GM19463 (cell line): ENCODE results near the gene SPATA6L.
A peak's percentile ranks its signal among the peaks of the same experiment; 100 is the strongest.

Experiments used
- ATAC-seq: cut with Tn5 transposase; IDR thresholded peaks from one replicate; pipeline ENCODE4 v1.9.1; 2021; ENCODE audit warnings: mild to moderate bottlenecking, moderate library complexity; ENCODE audit not compliant: unreplicated experiment

The SPATA6L gene

GRCh38 chr9:4590430-4591122 lies 75.7 kb downstream of the SPATA6L start:
- ATAC-seq, result no peak

DNA sequence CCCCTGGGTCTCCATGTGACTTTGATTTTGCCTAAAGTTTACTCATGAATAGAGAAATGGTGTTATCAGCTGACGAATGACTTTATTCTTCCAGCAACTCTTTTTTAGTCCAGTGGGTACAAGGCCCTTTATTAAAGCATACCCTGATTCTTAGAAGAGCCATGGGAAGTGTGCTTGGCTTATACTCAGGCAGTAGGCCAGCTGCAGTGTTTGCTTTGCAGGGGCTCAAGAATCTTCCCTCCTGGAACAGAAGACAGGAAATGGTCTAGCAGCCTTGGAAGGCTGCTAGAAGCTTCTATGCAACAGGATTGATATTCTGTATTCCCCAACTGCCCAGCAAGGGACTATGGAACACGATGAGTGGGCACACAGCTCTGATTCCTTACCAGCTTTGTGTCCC lies 77.6 kb downstream of the SPATA6L start:
- no peak for ATAC-seq

DNA sequence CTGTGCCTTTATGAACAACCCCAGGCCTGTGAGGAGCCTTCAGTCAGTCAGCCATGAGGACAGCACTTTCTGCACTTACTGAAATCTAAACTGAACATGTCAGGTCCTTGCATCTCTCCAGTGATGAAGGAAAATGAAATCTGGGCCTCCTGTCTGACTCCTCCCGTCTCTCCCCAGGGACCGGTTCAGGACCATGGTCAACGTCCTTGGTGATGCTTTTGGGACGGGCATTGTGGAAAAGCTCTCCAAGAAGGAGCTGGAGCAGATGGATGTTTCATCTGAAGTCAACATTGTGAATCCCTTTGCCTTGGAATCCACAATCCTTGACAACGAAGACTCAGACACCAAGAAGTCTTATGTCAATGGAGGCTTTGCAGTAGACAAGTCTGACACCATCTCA lies 81.1 kb downstream of the SPATA6L start:
- ATAC-seq, result no peak

- no peak for ATAC-seq
Measured at GRCh38 chr9:4584636-4585035, 81.6 kb downstream of the SPATA6L start.

DNA sequence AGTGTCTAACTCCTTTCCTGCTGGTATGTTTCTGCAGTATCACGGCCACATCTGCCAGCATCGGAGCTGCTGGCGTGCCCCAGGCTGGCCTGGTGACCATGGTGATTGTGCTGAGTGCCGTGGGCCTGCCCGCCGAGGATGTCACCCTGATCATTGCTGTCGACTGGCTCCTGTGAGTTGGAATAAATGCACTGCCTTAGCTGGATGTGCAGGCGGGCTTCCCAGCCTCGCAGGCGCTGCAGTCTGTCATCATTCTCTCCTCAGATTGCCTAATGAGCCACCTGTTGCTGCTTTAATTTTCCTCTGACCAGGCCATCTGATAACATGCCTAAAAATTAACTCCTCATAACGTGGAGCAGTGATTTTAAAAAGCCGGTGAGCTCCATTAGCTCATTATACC lies 83.3 kb downstream of the SPATA6L start:
- ATAC-seq, result no peak

DNA sequence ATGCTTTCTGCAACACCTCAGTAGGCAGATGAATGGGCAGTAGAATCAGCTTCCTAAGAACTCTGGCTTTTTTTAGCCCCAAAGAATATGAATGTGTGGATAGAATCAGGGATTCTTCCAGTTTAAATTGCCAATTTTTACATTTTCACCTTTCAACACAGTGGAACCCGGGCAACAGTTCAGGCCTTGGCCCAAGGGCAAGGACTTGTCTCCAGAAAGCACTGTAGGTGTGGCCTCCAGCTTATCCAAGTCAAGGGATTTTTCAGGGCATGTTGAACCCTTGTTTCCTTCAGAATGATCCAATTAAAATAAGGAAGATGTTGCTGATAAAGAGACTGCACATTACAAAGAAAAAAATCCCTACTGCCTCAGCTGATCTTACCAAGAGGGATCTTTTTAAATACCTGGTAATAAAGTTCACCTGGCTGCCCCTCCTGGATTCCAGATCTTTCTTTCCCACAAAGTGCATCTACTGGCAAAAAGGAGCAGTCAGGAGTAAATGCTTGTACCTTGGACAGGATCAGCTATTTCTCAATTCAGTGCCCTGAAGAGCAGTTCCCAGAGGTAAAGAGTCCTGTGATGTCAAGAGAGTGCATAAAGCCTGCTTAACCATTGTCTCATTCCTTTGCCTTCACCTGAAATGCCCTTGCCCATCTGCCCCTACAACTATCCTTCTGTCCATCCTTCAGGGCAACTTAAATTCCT lies 84.3 kb downstream of the SPATA6L start:
- no peak for ATAC-seq

- no peak for ATAC-seq
Measured at GRCh38 chr9:4581035-4581760, 85.1 kb downstream of the SPATA6L start.

DNA sequence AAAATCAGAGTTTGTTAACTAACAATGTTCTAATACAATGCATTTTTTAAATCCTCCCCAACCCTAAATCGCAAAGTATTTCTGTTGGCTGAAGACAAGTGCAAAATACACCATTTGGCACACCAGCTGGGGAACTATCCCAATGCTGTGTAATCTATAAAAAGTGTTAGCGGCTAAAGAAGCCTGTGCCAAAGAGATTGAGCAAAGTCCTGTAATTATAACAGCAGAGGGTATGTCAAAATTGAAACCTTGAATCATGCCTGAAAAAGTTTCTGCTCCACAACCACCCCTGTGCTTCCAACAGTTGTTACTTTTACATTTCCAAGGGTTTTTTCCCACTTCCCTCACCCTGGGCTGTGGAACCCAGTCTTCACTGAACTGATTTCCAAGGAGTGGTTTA lies 87.3 kb downstream of the SPATA6L start:
- no peak for ATAC-seq

DNA sequence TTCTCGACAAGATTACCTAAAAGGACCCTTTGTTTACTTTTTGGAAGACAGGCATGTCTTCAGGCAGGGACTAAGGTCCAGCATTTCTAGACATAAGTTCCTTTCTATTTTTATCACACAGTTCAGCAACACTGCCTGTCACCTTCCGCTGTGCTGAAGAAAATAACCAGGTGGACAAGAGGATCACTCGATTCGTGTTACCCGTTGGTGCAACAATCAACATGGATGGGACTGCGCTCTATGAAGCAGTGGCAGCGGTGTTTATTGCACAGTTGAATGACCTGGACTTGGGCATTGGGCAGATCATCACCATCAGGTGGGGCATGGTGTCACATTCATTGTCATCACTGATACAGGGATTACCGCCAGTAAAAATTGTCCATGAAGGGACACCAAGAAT lies 89.8 kb downstream of the SPATA6L start:
- no peak for ATAC-seq

DNA sequence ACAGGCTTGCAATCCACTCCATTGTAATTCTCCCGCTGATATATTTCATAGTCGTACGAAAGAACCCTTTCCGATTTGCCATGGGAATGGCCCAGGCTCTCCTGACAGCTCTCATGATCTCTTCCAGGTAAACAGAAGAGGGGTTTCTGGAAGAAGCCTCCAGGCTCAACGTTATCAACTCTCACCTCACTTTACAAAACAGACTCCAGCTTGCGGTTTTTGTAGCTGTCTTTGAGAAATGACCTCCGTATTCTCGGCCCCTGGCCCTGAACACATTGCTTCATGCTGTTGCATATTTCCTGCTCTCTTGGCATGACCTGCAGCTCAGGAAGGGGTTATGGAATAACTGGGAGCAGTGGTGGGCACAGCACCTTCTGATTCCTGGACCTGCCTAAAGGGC lies 90.3 kb downstream of the SPATA6L start:
- no peak for ATAC-seq

GRCh38 chr9:4574657-4575243 lies 91.5 kb downstream of the SPATA6L start:
- peak; percentile 91 for ATAC-seq

GRCh38 chr9:4573634-4574389 lies 92.5 kb downstream of the SPATA6L start:
- no peak for ATAC-seq

DNA sequence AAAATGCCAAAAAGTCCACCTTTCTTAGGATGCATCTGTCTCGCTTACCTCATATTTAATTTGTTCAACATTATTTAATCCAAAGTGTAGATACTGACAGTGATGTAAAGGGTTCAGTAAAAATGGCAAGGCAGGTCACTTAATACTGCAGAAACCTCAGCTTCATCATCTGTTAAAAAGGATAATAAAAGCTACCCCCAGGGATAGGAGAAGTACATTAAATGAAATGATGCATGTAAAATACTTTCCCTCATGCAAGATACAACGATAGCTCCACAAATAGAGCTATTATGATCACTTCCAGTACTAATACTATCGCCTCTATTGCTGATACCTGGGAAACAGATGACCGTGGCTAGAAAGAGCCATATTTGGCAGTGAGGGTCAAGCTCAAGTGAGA lies 93.1 kb downstream of the SPATA6L start:
- no peak for ATAC-seq

- no peak for ATAC-seq
Measured at GRCh38 chr9:4572184-4572826, 94.0 kb downstream of the SPATA6L start.

DNA sequence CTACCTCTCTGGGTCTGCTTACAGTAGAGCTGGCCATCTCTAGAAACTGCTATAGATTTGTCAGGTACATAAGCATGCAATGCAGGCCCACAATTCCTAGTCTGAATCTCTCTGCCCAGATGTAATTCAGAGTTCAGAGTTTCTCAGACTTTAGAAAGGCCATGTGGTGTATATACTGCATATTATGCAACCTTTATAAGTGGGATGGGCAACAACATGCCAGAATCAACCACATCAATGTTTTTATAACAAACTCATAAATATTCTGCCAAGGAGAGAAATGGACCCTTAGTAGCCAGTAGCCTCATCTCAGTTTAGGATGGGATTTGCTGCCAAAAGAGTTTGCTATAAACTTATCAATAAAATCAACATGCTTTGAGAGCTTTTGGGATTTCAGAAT lies 97.2 kb downstream of the SPATA6L start:
- ATAC-seq, result no peak

DNA sequence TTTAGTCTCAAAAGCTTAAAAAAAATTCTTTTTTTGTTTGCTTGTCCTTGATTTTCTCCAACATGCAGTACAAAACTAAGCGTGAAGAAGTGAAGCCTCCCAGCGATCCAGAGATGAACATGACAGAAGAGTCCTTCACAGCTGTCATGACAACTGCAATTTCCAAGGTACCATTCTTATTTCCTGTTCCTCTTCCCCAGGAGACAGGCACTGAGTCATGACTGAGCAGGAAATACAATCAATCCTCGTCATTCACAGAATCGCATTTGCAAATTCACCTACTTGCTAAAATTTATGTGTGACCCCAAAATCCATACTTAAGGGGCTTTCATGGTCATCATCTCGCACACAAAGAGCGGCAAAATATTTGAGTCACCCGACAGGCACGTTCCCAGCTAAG lies 98.7 kb downstream of the SPATA6L start:
- no peak for ATAC-seq

GRCh38 chr9:4566806-4567205 lies 99.5 kb downstream of the SPATA6L start:
- no peak for ATAC-seq

DNA sequence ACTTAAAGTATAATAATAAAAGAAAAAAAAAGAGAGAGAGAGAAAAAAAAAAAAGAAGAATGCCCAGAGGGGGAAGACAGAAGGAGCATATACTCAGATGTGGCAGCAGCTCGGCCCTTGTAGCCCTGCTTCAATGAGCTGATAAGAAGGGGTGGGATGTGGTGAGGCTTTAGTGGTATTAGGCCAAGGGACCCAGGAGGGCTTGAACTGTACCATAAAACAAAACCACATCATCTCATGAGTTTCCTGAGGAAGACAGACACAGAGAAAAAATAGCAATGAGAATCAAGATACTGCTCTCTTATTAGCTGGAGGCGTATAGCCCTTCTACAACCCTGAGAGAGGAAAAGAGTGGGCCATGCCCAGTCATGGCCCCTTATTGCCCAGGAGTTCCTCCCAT lies 103.2 kb downstream of the SPATA6L start:
- no peak for ATAC-seq

DNA sequence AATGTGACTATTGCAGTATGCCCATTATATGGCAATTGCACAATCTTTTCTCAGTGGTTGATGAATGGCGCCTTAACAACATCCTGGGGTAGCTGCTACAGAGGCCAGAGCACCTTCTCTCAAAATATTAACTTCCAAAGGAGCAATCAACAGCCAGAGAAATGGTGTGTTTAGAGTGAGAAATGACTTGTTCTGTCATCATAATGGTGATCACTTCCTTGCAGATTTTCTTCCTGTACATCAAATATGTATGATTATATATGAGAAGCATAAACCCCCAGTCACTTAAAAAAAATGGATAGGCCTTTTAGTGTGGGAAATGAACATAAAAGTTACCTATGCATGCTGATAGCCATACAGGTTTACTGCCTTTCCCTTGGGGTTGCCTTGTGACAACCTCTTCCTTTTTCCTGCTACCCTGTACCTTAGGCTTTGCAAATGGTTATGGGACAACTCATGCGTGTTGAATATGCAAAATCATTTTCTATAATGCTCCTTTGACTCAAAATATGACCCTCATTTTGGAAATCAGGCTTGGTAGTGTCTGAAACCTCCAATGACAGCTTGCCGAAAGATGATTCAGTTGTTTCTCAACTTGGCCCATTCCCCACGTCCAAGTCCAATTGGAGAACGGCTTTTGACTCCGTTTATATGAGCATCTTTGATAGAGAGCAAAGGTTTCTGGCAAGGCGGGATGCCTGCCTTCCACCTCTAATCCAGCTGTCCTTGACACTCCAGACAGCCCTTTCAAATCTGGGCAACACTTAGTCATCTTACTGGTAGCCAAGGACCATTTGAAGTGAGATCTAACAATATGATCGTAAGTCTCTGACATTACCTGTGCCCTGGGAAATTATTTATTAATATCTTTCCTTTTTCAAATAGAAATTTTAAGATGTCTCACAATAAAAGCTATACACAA lies 106.8 kb downstream of the SPATA6L start:
- peak; percentile 75 for ATAC-seq
